ENCODE data around the gene NECTIN2. TPM values are rescaled to one million over a fixed set of nuclear protein-coding genes. Genes with fewer than 3 reads are reported as not detected.
A peak's percentile ranks its signal among the peaks of the same experiment; 100 is the strongest.
"Not testable (repeated sequence)": the region's sequence is repeated elsewhere in the genome, so short reads cannot be mapped to it uniquely, and the experiment has no call there.

The NECTIN2 gene
- polyA plus RNA-seq, 3 donors: 150 to 169 (median 157) TPM

DNA sequence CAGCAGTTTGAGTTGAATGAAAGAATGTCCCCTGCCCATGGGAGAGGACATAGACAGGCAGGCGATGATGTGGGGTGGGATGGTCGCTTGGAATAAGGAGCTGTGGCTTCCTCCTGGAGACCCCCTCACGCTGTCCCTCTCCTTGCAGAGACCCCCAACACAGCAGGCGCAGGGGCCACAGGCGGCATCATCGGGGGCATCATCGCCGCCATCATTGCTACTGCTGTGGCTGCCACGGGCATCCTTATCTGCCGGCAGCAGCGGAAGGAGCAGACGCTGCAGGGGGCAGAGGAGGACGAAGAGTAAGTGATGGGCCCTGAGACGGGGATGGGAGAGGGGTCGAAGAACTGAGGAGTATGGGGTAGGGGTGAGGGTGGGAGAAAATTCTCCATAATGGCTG, 36.0 kb downstream of the NECTIN2 start:
- DNase-seq (ENCODE audit: low read depth in 3 of 3, low spot score in 2 of 3): no peak

GRCh38 chr19:44882619-44883397, 36.7 kb downstream of the NECTIN2 start:
- not testable (repeated sequence) for DNase-seq (ENCODE audit: low read depth in 3 of 3, low spot score in 2 of 3)

GRCh38 chr19:44883922-44884321, 37.8 kb downstream of the NECTIN2 start:
- DNase-seq (ENCODE audit: low read depth in 3 of 3, low spot score in 2 of 3): no peak

DNA sequence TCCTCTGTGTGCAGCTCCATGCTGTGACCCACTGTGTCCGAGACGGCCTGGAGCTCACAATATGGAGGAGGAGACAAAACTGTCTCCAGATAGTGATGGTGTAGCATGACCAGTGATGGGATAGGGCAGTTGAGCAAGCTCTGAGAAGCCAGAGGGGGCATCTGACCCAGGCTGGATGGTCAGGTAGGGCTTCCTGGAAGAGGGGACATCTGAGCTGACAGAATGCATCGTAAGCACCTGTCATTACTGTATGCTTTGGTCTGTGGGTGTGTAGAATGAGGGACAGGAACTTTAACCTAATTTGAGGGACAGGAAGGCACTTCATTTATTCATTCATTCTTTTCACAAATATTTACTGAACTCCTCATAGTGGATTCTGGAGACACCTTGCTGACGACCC, 38.5 kb downstream of the NECTIN2 start:
- DNase-seq (ENCODE audit: low read depth in 3 of 3, low spot score in 2 of 3): no peak

DNA sequence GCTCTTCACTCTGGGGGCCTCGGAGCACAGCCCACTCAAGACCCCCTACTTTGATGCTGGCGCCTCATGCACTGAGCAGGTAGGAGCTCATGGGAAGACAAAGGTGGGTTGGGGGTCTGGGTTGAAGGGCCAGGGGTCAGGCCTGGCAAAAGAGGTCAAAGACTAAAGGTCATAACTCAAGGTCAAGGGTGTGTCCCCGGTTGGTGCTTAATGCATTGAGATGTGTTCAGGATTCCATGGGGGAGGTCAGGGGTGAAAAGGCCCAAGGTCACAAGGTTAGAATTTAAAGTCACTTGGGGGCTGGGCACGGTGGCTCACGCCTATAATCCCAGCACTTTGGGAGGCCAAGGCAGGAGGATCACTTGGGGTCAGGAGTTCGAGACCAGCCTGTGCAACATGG, 40.0 kb downstream of the NECTIN2 start:
- DNase-seq (ENCODE audit: low read depth in 3 of 3, low spot score in 2 of 3): no peak

GRCh38 chr19:44887648-44888047, 41.6 kb downstream of the NECTIN2 start:
- DNase-seq (ENCODE audit: low read depth in 3 of 3, low spot score in 2 of 3): no peak

DNA sequence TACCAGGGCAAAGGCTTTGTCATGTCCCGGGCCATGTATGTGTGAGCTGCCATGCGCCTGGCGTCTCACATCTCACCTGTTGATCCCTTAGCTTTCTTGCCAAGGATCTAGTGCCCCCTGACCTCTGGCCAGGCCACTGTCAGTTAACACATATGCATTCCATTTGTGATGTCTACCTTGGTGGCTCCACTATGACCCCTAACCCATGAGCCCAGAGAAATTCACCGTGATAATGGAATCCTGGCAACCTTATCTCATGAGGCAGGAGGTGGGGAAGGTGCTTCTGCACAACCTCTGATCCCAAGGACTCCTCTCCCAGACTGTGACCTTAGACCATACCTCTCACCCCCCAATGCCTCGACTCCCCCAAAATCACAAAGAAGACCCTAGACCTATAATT, 42.2 kb downstream of the NECTIN2 start:
- not testable (repeated sequence) for DNase-seq (ENCODE audit: low read depth in 3 of 3, low spot score in 2 of 3)

DNA sequence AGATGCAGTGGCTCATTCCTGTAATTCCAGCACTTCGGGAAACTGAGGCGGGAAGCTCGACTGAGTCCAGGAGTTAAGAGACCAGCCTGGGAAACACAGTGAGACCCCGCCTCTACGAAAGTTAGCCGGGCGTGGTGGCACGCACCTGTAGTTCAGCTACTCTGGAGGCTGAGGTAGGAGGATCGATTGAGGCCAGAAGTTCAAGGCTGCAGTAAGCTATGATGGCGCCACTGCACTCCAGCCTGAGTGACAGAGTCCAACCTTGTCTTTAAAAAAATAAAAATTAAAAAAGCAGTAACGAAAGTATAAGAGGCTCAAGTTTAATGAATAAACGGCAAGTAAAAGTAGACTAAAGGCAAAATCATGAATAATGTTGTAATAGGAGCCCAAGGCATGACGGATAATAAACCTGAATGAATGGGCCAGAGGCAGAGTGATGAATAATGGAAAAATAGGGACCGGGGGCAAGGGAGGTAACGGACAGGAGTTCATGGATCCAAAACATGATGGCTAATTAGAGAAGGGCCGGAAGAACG, 43.8 kb downstream of the NECTIN2 start:
- no peak for DNase-seq (ENCODE audit: low read depth in 3 of 3, low spot score in 2 of 3)

- DNase-seq (ENCODE audit: low read depth in 3 of 3, low spot score in 2 of 3): peak; percentile 96 to 100 (median 99)
Measured at GRCh38 chr19:44890366-44891015, 44.4 kb downstream of the NECTIN2 start.

- peak in 1 of 3 donors; percentile 99 for DNase-seq (ENCODE audit: low read depth in 3 of 3, low spot score in 2 of 3)
Measured at GRCh38 chr19:44891016-44891882, 45.2 kb downstream of the NECTIN2 start, which contains the start of gene TOMM40. TSS of gene TOMM40 (plus strand) at chr19:44891254. CDS start at chr19:44891416, 162 bp downstream.

DNA sequence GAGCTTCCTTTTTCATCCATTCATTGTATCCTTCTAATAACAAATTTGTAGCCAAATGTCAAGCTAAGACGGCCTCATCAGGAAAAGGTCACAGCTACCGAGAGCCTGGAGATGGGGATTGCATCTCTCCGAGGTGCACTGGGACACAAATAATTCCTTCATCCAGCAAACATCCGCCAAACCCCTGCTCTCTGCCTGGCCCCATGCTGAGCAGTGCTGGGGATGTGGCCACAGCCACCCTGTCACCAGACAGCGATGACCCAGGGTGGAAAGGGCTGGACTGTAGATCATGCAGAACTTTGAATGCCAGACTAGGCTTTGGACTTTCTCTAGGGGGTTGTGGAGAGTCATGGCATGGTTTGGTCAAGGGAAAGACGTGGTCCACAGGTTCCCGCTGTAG, 46.8 kb downstream of the NECTIN2 start:
- no peak for DNase-seq (ENCODE audit: low read depth in 3 of 3, low spot score in 2 of 3)

DNA sequence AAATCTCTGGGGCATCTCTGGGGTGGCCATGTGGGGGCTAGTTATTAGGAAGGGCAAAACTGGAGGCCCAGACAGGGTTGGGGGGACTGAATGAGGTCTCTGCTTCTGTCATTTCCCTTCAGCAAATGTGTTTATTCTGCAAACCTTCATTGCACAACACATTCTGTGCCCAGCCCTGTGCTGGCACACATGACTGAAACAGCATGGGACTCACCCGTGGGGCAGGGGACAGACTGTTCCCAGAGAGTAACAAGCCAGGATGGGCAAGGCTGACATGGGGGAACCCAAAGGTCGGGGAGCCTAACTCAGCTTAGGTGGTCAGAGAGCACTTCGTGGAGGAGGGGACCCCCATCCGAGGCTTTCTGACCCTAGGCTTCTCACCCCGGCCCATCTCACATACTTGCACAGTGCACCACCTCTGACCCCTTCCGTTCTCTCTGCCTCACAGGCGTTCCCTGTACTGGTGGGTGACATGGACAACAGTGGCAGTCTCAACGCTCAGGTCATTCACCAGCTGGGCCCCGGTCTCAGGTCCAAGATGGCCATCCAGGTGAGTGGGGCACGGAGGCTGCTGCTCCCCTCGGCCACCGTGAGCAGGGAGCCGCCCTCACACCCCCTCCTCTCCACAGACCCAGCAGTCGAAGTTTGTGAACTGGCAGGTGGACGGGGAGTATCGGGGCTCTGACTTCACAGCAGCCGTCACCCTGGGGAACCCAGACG, 47.4 kb downstream of the NECTIN2 start:
- no peak for DNase-seq (ENCODE audit: low read depth in 3 of 3, low spot score in 2 of 3)

- DNase-seq (ENCODE audit: low read depth in 3 of 3, low spot score in 2 of 3): no peak
Measured at GRCh38 chr19:44894052-44894400, 47.9 kb downstream of the NECTIN2 start.

GRCh38 chr19:44894946-44895345, 48.8 kb downstream of the NECTIN2 start:
- no peak for DNase-seq (ENCODE audit: low read depth in 3 of 3, low spot score in 2 of 3)

DNA sequence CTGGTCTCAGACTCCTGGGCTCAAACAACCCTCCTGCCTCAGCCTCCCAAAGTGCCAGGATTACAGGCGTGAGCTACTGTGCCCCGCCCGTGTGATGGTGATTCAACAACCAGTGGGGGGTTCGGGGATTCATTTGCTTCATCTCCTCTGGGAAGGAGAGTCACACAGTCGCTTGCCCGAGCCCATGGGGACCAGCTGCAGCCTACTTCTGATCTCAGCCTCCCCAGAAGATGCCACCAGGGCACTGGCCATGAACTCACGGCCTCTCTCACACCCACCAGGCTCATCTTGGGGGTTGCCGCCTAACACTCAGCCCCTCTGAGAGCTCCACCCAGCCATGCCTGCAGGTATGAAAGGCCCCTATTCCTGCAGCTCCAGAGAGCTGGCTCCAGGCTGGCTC, 51.7 kb downstream of the NECTIN2 start:
- DNase-seq (ENCODE audit: low read depth in 3 of 3, low spot score in 2 of 3): no peak

GRCh38 chr19:44900328-44901244, 54.5 kb downstream of the NECTIN2 start:
- no peak for DNase-seq (ENCODE audit: low read depth in 3 of 3, low spot score in 2 of 3)

DNA sequence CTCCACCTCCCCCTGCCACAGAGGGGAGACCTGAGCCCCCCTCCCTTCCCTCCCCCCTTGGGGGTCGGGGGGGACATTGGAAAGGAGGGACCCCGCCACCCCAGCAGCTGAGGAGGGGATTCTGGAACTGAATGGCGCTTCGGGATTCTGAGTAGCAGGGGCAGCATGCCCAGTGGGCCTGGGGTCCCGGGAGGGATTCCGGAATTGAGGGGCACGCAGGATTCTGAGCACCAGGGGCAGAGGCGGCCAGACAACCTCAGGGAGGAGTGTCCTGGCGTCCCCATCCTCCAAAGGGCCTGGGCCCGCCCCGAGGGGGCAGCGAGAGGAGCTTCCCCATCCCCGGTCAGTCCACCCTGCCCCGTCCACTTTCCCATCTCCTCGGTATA, 57.1 kb downstream of the NECTIN2 start:
- DNase-seq (ENCODE audit: low read depth in 3 of 3, low spot score in 2 of 3): no peak

GRCh38 chr19:44903602-44904425, 57.7 kb downstream of the NECTIN2 start:
- no peak for DNase-seq (ENCODE audit: low read depth in 3 of 3, low spot score in 2 of 3)
